Eye (tissue), 1 donor: ENCODE results near the gene AIMP1.
A peak's percentile ranks its signal among the peaks of the same experiment; 100 is the strongest.

ENCODE experiments used
- DNase-seq: peaks from one replicate; pipeline ENCODE4 v3.0.0-alpha.2; 2015

The AIMP1 gene

DNA sequence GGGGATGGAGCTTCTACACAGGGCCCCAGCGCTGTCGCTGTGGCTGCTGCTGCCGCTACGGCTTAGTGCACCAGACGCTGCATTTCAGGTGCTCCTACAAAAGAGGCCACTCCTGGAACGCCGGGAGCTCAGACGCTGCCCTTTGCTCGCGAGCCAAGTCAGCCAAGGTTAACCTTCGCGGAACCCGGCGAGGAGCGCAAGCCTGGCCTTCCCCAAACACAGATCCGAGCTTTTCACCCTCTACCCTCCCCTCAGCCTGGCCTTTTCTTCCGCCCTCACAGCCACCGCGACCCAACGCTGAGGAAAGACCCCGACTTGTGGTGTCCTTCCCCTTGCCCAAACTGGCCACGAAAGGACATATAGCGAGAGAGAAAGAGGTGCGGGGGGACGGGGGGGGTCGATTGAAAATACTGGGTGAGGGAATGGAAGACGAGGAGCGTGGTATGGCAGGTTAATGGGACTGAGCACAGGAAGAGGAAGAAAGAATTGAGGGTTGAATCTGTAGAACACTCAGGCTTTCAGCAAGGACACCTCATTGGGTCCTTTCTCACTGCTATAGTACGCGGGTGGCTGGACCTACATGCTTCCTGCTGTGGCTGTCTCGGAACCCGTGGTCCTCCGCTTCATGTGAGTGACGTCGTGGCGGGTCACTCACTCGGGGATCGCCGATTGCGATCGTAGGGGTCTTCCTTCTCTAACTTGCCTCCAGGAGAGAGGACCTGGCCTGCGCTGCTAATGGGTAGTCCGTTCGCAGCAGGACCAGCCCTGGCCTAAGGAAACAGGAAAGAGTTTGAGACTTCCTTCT, at the start of gene AIMP1, which contains the start of gene TBCK:
TSS of gene AIMP1 (plus strand) at position 583 of the 805 bp plus-strand sequence. CDS start 8,460 bp downstream, outside the sequence.
TSS of gene TBCK (minus strand) at position 242 of the 805 bp plus-strand sequence. CDS start 7,249 bp downstream, outside the sequence.
- peak; percentile 99 for DNase-seq

DNA sequence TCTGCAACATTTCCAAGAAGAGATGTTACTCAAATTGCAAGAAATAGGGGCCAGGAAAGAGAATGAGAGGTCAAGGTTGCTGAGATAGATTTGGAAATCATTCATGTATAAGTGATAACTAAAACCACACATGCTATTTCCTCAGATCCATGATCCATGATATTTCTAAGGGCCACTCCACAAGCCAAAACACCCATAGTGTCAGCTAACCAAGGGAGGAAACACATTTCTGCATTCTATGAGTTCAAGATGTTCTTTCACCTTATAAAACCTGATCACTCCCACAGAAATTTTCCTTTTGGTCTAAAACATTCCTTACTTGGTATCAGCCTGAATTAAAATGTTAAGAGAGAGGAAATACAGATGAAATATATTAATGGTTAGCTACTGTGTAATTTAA, 47.6 kb upstream of the AIMP1 start:
- no peak for DNase-seq

DNA sequence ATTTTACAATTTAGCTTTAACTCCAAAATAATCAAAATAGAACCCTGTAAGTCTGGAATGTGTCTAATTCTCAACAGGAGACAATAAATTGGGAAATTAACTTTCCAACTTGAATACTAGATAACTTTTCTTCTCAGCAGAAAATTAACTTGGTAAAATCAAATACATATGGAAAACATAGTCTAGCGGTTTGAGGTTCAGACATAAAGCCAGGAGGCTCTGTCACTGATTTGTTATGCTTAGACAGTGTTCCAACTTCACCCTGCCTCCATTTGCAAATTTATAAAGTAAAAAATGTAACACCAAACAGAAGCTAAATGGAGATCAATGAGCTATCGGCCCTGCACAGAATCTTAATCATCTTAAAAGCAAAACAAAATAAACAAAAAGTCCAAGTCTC, 46.6 kb upstream of the AIMP1 start:
- peak; percentile 9 for DNase-seq

DNA sequence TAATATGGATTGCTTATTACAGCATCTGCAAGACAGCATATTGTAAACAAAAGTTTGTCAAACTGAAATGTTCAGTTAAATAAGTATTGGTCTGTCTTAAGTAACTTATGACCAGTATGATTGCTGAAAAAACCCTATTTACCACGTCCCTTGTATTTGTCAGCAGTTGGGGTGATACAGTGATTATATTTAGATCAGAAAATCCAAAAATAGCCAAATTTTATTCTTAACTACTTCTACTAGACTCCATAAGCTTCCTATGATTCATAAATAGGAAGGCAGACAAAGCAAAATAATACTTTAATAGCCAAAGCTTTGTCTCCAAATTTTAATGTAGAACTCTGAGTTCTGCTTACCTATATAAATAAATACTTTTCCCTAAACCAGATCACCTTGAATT, 45.6 kb upstream of the AIMP1 start:
- no peak for DNase-seq

DNA sequence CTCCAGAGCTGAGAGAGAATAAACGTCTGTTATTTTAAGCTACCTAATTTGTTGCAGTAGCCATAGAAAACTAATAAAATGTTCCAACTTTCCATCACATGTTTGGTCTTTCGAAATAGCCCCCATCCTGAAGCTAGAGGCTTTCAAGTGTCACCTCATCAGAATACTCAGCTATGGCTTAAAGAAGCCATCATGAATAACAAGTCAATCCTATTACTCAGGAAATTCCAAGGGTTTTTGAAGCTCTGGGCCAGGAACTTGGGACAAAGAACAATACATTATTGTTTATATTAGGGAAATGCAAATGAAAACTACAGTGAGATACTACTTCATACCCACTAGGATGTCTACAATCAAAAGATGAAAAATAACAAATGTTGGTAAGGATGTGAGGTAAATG, 42.5 kb upstream of the AIMP1 start:
- no peak for DNase-seq

DNA sequence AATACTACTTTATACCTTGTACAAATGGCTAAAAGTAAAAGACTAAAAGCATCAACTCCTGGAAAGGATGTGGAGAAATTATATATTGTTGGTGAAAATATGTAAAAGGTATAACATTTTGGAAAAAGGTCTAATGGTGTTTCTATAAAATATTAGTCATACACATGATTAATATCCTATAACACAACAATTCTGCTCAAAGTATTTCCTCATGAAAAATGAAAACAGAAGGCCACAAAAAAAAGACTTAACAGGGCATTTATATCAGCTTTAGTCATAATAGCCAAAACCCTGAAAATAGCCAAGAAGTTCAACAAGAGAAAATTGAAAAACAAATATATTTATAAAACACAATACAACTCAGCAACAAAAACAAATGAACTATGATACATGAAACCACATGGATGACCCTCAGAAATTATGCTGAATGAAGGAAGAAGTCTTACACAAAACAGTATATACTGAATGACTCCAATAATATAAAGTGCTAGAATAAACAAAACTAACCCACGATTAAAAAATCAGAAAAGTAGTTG, 39.1 kb upstream of the AIMP1 start:
- no peak for DNase-seq

DNA sequence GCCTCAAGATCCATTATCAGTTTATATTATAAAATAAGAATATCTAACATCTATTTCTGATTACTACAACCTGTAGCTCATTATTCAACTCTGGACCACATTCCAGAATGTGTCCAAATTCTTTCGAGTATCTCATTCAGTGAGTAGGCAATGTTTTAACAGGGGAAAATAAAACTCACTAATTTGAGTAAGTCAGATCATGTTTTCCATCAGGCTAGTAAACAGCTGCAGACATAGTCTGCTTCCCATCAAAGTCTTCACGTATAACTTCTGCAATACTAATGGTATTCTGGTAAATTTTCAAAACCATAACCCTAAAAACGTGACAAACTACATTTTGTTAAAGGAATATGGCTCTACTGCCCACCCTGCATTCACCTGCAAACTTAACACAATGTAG, 32.1 kb upstream of the AIMP1 start:
- DNase-seq, result no peak

DNA sequence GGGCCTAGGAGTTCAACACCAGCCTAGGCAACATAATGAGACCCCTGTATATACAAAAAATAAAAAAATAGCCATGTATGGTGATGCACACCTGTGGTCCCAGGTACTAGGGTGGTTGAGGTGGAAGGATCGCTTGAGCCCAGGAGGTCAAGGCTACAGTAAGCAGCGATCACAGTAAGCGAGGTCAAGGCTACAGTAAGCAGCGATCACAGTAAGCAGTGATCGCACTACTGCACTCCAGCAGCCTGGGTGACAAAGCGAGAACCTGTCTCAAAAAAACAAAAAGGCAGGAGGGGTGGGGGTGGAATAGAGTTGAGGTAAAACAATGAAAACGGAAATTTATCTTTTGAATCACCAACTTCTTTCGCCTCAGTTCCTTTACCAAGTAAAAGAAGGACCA, 29.7 kb upstream of the AIMP1 start:
- no peak for DNase-seq

DNA sequence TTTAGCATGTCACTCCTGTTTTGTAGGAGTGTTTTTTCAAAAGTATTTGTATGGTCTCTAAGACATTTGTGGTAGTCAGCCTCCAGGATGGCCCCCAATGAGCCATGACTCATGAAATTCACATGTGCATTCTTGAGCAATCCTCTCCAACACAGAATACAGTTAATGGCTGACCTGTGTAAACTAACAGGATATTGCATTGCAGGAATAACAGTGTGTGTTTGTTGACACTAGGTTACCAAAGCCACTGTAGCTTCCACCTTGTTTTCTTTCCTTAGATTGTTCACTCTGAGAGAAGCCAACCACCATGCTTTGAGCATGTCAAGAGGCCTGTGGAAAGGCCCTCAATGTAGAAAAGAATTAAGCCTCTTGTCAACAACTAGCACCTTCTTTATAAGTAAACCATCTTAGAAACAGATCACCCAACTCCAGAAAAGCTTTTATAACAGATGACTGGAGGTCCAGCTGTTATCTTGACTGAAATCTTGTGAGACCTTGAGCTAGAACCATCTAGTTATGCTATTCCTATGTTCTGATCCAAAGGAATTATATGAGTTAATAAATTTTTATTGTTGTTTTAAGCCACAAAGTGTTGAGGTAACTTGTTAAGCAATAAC, 28.9 kb upstream of the AIMP1 start:
- no peak for DNase-seq

DNA sequence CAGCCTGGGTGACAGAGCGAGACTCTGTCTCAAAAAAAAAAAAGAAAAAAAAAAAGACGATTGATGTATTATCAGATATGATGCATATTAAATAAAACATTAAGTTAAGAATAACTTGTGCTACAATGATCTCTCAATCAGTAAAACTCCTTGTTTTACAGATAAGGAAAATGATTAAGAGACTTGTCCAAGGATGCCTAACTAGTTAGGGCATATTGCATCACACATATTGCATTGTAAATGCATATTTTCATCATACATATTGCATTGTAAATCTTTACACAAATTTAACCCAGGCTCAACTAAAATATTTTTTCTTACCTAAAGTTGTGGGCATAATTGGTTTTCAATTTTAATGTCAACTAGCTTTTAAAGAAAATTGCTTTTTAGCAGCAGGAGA, 26.6 kb upstream of the AIMP1 start:
- DNase-seq, result no peak

DNA sequence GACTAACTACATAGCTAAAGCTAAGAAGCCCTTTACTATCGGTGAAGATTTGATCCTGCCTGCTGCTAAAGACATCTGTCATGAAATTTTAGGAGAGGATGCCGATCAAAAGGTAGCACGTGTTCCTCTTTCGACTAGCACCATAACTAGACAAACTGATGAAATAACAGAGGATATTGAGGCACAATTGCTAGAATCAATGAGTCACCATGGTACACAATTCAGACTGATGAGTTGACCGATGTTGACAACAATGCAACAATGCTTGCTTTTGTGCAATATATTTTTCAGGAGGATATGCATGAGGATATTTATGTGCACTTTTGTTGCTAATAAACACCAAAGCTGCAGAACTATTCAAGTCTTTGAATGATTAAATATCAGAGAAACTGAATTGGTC, 24.7 kb upstream of the AIMP1 start:
- no peak for DNase-seq

DNA sequence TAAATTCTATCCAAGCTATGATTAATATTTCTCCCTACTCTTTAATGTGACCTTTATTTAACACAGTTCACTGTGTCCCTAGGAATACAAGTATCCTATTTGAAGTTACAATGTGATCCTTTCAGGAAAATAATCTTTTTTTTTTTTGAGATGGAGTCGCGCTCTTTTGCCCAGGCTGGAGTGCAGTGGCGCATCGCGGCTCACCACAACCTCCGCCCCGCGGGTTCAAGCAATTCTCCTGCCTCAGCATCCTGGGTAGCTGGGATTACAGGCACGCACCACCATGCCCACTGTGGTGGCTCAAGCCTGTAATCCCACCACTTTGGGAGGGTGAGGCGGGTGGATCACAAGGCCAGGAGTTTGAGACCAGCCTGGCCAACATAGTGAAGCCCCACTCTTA, 22.3 kb upstream of the AIMP1 start:
- DNase-seq, result no peak

DNA sequence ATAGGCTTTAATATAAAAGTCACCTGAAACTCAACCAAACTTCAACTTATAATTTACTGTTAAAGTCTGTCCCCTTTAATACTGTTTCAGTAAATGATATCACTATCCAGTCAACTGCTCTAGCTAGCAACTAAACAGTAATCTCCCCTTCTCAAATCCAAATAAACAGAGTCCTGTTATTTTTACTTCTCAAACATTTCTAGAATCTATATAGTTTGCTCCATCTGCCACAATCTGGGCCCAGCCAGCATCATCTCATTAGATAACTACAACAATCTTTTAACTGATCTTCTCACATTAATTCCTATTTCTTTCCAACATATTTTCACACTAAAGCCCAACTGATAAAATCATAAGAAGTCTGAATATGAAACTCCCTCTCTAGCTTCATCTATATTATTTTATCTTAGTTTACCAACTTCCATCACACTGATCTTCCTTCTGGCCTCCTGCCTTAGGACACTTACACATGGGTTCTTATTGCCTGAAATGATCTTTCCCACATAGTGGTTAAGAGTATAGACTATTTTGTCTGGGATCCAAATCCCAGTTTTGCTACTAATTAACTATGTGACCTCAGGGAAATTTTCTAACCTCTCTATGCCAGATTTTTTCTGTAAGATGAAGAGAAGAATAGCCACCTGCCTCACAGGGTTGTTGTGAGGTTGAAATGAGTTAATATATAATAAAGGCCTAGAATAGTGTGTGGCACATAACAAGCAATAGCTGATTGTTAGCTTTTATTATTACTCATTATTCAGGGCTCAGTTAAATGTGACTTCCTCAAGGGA, 18.9 kb upstream of the AIMP1 start:
- DNase-seq, result no peak

DNA sequence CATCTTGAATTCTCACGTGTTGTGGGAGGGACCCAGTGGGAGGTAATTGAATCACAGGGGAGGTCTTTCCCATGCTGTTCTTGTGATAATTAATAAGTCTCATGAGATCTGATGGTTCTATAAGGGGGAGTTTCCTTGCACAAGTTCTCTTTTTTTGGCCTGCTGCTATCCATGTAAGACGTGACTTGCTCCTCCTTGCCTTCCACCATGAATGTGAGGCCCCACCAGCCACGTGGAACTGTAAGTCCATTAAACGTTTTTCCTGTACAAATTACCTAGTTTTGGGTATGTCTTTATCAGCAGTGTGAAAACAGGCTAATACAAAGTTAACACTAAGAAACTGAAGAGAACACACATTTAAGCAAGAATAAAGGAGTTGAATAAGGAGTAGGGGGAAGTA, 16.4 kb upstream of the AIMP1 start:
- no peak for DNase-seq

DNA sequence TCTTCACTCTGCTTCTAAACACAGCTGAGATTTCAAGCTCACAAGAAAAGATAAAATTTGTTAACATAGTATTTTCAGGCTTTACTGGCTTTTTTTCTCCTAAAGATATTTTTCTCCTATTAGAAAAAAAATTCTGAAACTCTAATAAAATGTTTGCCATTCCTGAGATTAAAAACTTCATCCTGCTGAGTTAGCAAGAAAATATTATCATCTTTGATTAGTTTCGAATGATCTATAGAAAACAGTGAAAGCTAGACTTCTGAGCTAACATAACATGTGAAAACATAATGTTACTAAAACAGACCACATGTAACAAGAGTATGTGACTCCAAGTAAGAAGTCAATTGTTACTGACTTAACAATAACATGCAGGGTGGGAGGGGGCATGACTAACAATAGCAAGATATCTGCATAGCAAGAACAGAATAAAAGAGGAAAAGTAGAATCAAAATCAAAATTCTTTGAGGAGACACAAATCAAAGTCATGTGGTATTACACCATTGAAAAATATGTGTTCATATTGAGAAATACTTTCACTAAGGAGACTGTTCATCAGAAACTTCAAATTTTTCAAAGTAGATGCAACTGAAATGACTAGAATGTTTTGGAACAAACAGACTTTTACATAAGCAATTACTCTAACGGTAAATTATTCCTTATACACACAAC, 14.8 kb upstream of the AIMP1 start:
- DNase-seq, result no peak

DNA sequence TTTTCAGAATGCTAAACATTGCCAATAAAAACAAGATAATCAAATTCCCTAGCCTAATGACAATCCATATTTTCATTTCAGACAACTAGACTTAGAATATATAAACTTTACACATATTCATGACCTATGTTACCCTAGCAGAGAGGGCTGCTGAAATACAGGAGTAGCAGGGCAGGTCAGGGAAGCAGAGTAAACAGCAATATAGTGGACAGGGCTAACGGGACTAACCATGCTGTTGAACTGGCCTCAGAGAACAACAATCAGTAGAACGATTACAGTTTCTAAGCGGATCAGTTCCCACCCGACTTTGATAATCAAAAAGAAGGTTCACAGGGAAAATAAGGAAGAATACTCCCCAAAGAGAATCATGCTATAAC, 14.3 kb upstream of the AIMP1 start:
- no peak for DNase-seq

DNA sequence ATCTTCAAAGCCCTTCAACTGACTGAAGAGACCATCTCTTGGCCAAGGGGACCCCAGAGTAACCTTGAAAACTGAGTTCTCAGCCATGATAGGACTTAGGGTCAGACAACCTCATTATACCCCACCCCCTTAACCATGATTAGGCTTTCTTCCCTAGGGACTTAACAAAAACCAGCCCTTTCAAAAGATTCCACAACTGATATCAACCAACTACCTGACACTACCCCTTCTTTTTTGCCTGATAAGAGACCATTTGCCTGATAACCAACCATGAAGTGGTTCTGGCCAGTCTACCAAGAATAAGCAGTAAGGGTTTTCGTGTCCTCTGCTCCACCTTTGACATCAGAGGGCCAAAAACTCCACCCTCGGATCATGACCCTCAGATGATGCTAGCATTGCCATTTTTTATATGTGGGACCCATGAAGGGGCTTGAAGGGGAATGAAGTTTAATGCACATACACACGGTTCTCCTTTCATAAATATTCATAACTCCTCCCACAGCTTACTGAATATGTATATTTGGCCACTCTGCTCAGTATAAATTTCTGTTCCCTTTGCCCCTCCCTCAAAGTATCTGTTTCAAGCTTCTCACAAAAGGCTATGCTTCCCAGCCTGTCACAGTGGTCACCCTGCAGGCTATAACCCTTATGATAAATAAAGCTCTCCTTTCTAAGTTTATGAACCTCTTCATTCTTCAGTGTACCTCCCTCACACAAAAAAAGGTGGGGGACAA, 12.6 kb upstream of the AIMP1 start:
- DNase-seq, result no peak

DNA sequence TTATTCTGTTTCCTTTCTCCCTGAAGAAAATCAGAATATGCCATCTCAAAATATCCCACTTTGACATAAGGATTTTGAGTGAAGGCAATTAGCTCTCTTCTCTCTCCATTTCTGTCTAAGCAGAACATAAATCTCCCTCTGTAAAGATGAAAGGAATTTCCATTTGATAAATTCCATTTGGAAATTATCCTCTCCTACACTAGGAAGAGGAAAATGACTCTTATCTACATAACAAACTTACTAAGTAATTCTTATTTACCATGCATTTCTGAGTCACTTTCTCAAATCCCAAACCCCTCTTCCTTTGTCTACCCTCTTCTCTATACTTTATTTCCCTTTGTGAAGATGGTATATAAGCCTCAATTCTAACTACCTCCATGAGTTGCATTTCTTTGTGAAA, 11.7 kb upstream of the AIMP1 start:
- no peak for DNase-seq

DNA sequence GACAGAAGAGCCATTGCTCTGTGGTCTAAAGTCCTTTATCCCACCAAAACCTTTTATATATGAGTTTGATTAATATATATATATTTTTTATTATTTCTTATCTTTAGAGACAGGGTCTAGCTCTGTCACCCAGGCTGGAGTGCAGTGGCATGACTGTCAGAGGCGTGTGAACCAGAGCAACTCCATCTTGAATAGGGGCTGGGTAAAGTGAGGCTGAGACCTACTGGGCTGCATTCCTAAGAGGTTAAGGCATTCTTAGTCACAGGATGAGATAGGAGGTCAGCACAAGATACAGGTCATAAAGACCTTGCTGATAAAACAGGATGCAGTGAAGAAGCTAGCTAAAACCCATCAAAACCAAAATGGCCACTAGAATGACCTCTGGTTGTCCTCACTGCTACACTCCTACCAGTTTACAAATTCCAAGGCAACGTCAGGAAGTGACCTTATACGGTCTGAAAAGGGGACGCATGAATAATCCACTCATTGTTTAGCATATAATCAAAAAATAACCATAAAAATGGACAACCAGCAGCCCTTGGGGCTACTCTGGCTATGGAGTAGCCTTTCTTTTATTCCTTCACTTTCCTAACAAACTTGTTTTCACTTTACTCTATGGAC, 10.8 kb upstream of the AIMP1 start:
- no peak for DNase-seq

DNA sequence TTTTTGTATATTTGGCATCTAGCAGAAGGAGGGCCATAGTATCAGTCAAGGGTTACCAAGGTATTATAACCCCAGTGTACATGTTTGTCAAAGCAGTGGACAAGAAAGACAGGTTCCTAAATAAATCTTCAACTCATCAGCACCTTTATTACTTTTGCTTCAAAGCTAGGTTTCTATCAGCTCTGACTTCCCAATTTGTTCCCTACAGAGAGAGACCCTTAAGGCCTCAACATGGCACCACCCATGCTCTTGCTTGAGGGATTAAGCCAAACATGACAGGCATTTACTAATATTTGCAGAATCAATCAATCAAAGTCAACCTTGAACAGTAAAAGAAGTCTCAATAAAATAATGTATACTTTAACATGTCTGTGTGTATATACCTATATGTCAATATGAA, 9.8 kb upstream of the AIMP1 start:
- no peak for DNase-seq

DNA sequence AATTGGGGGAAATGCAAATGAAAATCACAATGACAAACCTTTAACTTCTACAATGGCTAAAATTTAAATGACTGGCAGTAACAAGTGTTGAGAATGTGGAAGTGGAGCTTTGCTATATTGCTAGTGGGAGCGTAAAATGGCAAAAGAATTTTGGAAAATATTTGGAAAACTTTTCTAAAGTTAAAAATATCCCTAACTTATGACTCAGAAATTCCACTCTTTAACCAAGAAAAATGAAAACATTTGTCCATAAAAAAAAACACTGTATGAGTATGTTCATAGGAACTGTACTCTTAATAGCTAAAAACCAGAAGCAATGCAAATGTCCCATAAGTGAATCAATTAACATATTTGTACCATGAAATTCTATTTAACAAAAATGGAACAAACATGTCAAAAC, 4.0 kb upstream of the AIMP1 start:
- DNase-seq, result peak; percentile 6

DNA sequence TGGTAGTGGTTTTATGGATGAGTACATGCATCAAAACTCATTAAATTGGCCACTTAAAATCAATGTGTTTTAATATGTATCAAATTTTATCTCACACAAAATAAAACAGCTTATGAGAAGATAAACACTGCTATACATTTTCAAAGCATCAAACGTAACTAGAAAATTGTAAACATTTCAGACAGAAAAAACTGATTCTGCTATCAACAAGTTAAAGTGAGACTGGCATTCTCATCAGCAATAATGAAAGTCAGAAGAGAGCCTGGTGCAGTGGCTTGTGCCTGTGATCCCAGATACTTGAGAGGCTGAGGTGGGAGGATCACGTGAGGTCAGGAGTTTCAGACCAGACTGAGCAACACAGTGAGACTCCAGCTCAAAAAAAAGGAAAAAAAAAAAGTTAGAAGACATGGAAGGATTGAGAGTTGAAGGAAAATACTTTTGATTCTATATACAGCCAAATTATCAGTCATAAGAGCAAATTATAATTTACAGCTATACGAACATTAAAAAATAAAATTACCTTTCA, 3.3 kb upstream of the AIMP1 start:
- no peak for DNase-seq
